Fibroblast of lung (primary cell): ENCODE measurements around the gene DCP1B.

Experiments used
- EZH2 ChIP-seq: IDR thresholded peaks from 2 replicates; pipeline ENCODE4 v1.5.1; 2012; ENCODE audit warnings: low read length, control low read depth, mild to moderate bottlenecking; ENCODE audit errors: missing control alignments
- TF ChIP-seq, protein P1 (sequence below), 2 donors: IDR thresholded peaks in 1 of 2; conservative IDR thresholded peaks in 1 of 2; 1 replicate in 1 of 2; 2 replicates in 1 of 2; pipeline ENCODE4 v1.5.1; 2011 to 2012; ENCODE audit warnings: low read length in 2 of 2, control low read depth in 1 of 2, inconsistent platforms in 1 of 2, low read depth in 1 of 2, mild to moderate bottlenecking in 1 of 2

DNA sequence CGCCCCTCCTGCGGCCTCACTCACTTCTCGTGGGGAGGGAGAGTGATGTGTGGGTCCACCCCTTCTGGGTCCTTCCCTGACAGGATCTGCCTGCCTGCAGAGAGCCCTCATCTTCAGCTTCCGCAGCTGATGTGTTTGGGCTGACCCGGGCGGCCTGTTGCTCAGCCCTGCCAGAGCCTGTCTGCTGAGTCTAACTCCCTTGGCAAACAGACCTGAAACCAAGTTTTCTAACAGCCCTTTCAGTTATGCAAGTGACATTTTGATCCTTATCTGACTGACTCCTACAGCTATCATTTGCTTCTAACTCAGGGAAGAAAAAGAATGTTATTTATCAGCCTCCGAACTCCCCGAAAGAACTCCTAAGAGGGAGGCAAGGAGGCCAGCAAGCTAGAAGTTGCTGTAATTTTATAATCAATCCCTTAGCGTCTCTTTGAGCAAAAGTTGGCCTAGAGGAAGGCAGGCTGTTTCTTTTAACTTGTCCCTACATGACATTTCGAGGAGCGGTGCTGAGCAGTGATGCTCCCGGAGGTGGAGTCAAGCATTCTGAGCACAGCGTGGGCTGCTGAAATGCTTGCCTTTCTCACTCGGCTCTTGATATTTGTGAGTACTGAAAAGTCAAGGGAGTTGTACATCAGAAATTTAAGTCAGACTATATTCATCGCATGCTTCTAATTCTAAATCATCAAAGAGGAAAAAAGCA, 54.3 kb downstream of the DCP1B start:
- TF ChIP-seq, protein P1, sequence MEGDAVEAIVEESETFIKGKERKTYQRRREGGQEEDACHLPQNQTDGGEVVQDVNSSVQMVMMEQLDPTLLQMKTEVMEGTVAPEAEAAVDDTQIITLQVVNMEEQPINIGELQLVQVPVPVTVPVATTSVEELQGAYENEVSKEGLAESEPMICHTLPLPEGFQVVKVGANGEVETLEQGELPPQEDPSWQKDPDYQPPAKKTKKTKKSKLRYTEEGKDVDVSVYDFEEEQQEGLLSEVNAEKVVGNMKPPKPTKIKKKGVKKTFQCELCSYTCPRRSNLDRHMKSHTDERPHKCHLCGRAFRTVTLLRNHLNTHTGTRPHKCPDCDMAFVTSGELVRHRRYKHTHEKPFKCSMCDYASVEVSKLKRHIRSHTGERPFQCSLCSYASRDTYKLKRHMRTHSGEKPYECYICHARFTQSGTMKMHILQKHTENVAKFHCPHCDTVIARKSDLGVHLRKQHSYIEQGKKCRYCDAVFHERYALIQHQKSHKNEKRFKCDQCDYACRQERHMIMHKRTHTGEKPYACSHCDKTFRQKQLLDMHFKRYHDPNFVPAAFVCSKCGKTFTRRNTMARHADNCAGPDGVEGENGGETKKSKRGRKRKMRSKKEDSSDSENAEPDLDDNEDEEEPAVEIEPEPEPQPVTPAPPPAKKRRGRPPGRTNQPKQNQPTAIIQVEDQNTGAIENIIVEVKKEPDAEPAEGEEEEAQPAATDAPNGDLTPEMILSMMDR (conservative IDR thresholded peaks at IDR 0.05 in 1 of 2, IDR thresholded peaks at IDR 0.05 in 1 of 2; ENCODE audit: low read depth in 1 of 2, low read length in 2 of 2), result no peak
- no peak for TF ChIP-seq EZH2
